Skeletal muscle satellite cell (primary cell): ENCODE results near the gene ZNF536.

ENCODE experiments used
- H3K27me3 ChIP-seq: 2 replicates; pipeline ENCODE4 v1.7.0; 2013; ENCODE audit warnings: low read length; ENCODE audit not compliant: control insufficient read depth, insufficient read depth
- H3K36me3 ChIP-seq: 2 replicates; pipeline ENCODE4 v1.7.0; 2013; ENCODE audit warnings: mild to moderate bottlenecking, control low read depth, low read length; ENCODE audit not compliant: insufficient read depth
- H3K4me1 ChIP-seq: 2 replicates; pipeline ENCODE4 v1.7.0; 2013; ENCODE audit warnings: low read length; ENCODE audit not compliant: control insufficient read depth, insufficient read depth
- H3K4me2 ChIP-seq: 2 replicates; pipeline ENCODE4 v1.7.0; 2013; ENCODE audit warnings: mild to moderate bottlenecking, low read length
- H3K4me3 ChIP-seq: 2 replicates; pipeline ENCODE4 v1.7.0; 2013; ENCODE audit warnings: low read length
- H3K9ac ChIP-seq: 2 replicates; pipeline ENCODE4 v1.7.0; 2013; ENCODE audit warnings: mild to moderate bottlenecking, low read depth, low read length, moderate library complexity
- H3K9me3 ChIP-seq: replicated peaks from 2 replicates; pipeline ENCODE4 v1.7.0; 2013; ENCODE audit warnings: mild to moderate bottlenecking, control low read depth, low read length

The ZNF536 gene

GRCh38 chr19:30428844-30429243 is 56.7 kb downstream of the ZNF536 start:
- H3K36me3 ChIP-seq, result no peaks in the 10 kb centered on the region
- H3K4me2 ChIP-seq, result no peak overlapping the region
- peaks cover 12% of the 10 kb centered on the region for H3K9me3 ChIP-seq
- H3K4me1 ChIP-seq, result no peaks in the 10 kb centered on the region
- H3K27me3 ChIP-seq, result no peaks in the 10 kb centered on the region
- no peak overlapping the region for H3K9ac ChIP-seq
- no peak overlapping the region for H3K4me3 ChIP-seq

GRCh38 chr19:30430206-30430734 is 58.1 kb downstream of the ZNF536 start:
- H3K4me2 ChIP-seq, result no peak overlapping the region
- H3K4me1 ChIP-seq, result no peaks in the 10 kb centered on the region
- no peak overlapping the region for H3K4me3 ChIP-seq
- no peaks in the 10 kb centered on the region for H3K36me3 ChIP-seq
- no peaks in the 10 kb centered on the region for H3K27me3 ChIP-seq
- peaks cover 12% of the 10 kb centered on the region for H3K9me3 ChIP-seq
- H3K9ac ChIP-seq, result no peak overlapping the region

- no peaks in the 10 kb centered on the region for H3K36me3 ChIP-seq
- no peak overlapping the region for H3K4me3 ChIP-seq
- H3K27me3 ChIP-seq, result no peaks in the 10 kb centered on the region
- H3K9me3 ChIP-seq, result peaks cover 17% of the 10 kb centered on the region
- H3K4me1 ChIP-seq, result no peaks in the 10 kb centered on the region
- H3K4me2 ChIP-seq, result no peak overlapping the region
- no peak overlapping the region for H3K9ac ChIP-seq
These were observed 59.4 kb downstream of the ZNF536 start for GRCh38 chr19:30431591-30431990.

- Histone ChIP-seq H3K36me3 (no peaks in the 10 kb centered on the region), H3K9me3 (peaks cover 15% of the 10 kb centered on the region), H3K4me3 (no peak overlapping the region), H3K9ac (no peak overlapping the region), H3K4me1 (no peaks in the 10 kb centered on the region), H3K27me3 (no peaks in the 10 kb centered on the region), H3K4me2 (no peak overlapping the region)
These were observed 62.8 kb downstream of the ZNF536 start for GRCh38 chr19:30434797-30435594.

- Histone ChIP-seq H3K9ac (no peak overlapping the region), H3K4me1 (no peaks in the 10 kb centered on the region), H3K9me3 (peaks cover 10% of the 10 kb centered on the region), H3K36me3 (no peaks in the 10 kb centered on the region), H3K27me3 (no peaks in the 10 kb centered on the region), H3K4me2 (no peak overlapping the region), H3K4me3 (no peak overlapping the region)
These were observed 65.7 kb downstream of the ZNF536 start for GRCh38 chr19:30437869-30438268.

GRCh38 chr19:30439310-30439709 is 67.1 kb downstream of the ZNF536 start:
- no peaks in the 10 kb centered on the region for H3K4me1 ChIP-seq
- peaks cover 8% of the 10 kb centered on the region for H3K9me3 ChIP-seq
- H3K9ac ChIP-seq, result no peak overlapping the region
- no peak overlapping the region for H3K4me2 ChIP-seq
- no peaks in the 10 kb centered on the region for H3K36me3 ChIP-seq
- no peak overlapping the region for H3K4me3 ChIP-seq
- no peaks in the 10 kb centered on the region for H3K27me3 ChIP-seq

GRCh38 chr19:30441011-30441410 is 68.8 kb downstream of the ZNF536 start:
- Histone ChIP-seq H3K4me2 (no peak overlapping the region), H3K4me3 (no peak overlapping the region), H3K4me1 (no peaks in the 10 kb centered on the region), H3K27me3 (no peaks in the 10 kb centered on the region), H3K9ac (no peak overlapping the region), H3K36me3 (no peaks in the 10 kb centered on the region), H3K9me3 (peaks cover 6% of the 10 kb centered on the region)

GRCh38 chr19:30442674-30443073 is 70.5 kb downstream of the ZNF536 start:
- Histone ChIP-seq H3K36me3 (no peaks in the 10 kb centered on the region), H3K4me3 (no peak overlapping the region), H3K4me1 (no peaks in the 10 kb centered on the region), H3K9me3 (peaks cover 3% of the 10 kb centered on the region), H3K27me3 (no peaks in the 10 kb centered on the region), H3K9ac (no peak overlapping the region), H3K4me2 (no peak overlapping the region)

- H3K27me3 ChIP-seq, result no peaks in the 10 kb centered on the region
- H3K4me3 ChIP-seq, result no peak overlapping the region
- H3K4me2 ChIP-seq, result no peak overlapping the region
- no peaks in the 10 kb centered on the region for H3K36me3 ChIP-seq
- peaks cover 3% of the 10 kb centered on the region for H3K9me3 ChIP-seq
- H3K4me1 ChIP-seq, result no peaks in the 10 kb centered on the region
- no peak overlapping the region for H3K9ac ChIP-seq
These were observed 71.5 kb downstream of the ZNF536 start for GRCh38 chr19:30443531-30444252.

GRCh38 chr19:30444253-30444671 is 72.1 kb downstream of the ZNF536 start:
- Histone ChIP-seq H3K9me3 (peaks cover 3% of the 10 kb centered on the region), H3K9ac (no peak overlapping the region), H3K4me3 (no peak overlapping the region), H3K36me3 (no peaks in the 10 kb centered on the region), H3K4me1 (no peaks in the 10 kb centered on the region), H3K27me3 (no peaks in the 10 kb centered on the region), H3K4me2 (no peak overlapping the region)

GRCh38 chr19:30444686-30445232 is 72.6 kb downstream of the ZNF536 start:
- Histone ChIP-seq H3K9me3 (peaks cover 3% of the 10 kb centered on the region), H3K4me1 (no peaks in the 10 kb centered on the region), H3K27me3 (peaks cover 4% of the 10 kb centered on the region), H3K4me2 (no peak overlapping the region), H3K9ac (no peak overlapping the region), H3K4me3 (no peak overlapping the region), H3K36me3 (no peaks in the 10 kb centered on the region)
